ENCODE measurements around the gene WNT8A. TPM values are rescaled to one million over a fixed set of nuclear protein-coding genes. Genes with fewer than 3 reads are reported as not detected.
A peak's percentile ranks its signal among the peaks of the same experiment; 100 is the strongest.
"Not testable (repeated sequence)": the region's sequence is repeated elsewhere in the genome, so short reads cannot be mapped to it uniquely, and the experiment has no call there.

WNT8A gene, protein sequence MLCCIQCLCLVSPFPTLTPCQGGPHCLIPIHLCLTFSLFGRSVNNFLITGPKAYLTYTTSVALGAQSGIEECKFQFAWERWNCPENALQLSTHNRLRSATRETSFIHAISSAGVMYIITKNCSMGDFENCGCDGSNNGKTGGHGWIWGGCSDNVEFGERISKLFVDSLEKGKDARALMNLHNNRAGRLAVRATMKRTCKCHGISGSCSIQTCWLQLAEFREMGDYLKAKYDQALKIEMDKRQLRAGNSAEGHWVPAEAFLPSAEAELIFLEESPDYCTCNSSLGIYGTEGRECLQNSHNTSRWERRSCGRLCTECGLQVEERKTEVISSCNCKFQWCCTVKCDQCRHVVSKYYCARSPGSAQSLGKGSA
- not detected for total RNA-seq
- under 1 TPM; 0.22 to 0.30 TPM for polyA plus RNA-seq (ENCODE audit: insufficient read length in 2 of 2)
- long read RNA-seq, donor 1: 0 reads
- long read RNA-seq, donor 2: 0 reads
- long read RNA-seq, donor 3: 0 reads
- long read RNA-seq, donor 4: 0 reads

DNA sequence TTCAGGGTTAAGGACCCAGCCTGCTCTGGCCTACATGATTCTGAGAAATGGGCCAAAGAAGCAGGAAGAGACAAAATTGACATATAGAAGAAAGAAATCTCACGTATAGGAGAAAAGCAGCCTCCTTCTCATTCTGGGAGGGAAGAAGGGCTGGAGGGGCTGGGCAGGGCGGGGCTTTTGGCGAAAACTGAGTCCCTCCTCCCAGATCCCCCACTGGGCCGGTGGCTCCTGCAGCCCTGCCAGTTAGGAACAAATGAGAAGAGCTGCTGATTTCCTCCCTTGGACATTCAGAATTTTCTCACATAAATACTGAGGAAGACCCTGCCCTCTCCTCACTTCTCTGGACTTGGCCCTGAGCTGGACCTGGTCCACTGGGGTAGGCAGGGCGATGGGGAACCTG, at the start of gene WNT8A:
Gene WNT8A (plus strand): TSS at position 332 of the 400 bp plus-strand sequence. CDS start 95 bp downstream, outside the sequence.
- H3K9me3 ChIP-seq (ENCODE audit: control insufficient read depth, insufficient read depth, low read length): no peaks in the 10 kb centered on the region
- H3K36me3 ChIP-seq (ENCODE audit: control insufficient read depth, insufficient read depth, low read length): no peaks in the 10 kb centered on the region
- H3K4me3 ChIP-seq (ENCODE audit: low read depth, low read length): no peak within 1 kb of the TSS
- WGBS (ENCODE audit: insufficient coverage): 71% methylated on average over 1 of the region's 5 CpGs
- no peak for DNase-seq (ENCODE audit: low read depth in 4 of 6, low spot score in 6 of 6)
- no peaks in the 10 kb centered on the region for H3K4me1 ChIP-seq (ENCODE audit: control insufficient read depth, insufficient read depth, low read length)
- no peaks in the 10 kb centered on the region for H3K27me3 ChIP-seq (ENCODE audit: control insufficient read depth, insufficient read depth, low read length)
- H3K27ac ChIP-seq (ENCODE audit: low read depth, low read length): no peak within 1 kb of the TSS

DNA sequence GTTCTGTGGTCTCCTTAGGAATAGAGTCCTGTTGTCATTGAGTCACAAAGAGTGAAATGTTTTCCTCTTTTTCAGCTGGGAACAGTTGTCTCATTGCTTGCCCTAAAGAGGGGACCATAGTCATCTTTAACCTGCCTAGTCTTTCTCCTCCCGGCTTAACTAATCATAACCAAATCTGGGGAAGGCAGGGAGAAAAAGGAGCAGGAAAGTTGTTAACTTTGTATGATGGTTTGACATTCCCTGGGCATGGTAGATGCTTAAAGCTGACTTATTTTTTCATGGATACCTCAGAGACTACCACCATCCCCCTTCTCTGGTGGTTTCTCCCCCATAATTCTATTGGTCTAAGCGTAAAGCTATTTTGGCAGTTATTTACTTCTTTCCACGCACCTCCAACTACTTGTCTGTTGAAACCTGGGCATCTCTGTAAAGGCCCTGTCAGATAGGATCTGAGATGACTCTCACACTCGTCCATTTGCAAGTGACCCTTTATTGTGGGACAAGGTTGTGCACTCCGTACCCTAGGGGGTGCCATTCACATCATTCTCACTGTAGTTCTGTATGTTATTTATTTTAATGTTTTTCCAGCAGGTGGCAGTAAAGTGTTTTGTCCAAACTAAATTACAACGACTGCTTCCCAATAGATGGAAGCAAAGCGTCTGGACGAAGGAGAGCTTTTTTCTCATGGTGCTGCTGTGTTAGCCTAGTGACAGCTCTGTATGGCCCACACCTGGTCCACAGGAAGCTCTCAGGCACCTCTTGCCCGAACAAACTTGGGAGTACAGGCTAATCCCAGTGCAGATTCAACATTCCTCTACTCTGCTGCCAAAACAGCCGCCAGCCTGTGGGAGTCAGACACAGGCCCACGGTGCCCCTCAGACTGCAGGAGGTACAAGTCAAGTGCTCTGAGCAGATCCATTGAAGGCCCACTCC, 48.0 kb upstream of the WNT8A start:
- H3K36me3 ChIP-seq (ENCODE audit: control insufficient read depth, insufficient read depth, low read length): no peaks in the 10 kb centered on the region
- 37% methylated on average over 8 of the region's 11 CpGs for WGBS (ENCODE audit: insufficient coverage)
- no peak overlapping the region for H3K4me3 ChIP-seq (ENCODE audit: low read depth, low read length)
- peak in 5 of 6 donors; percentile 60 to 96 (median 68) for DNase-seq (ENCODE audit: low read depth in 4 of 6, low spot score in 6 of 6)
- H3K4me1 ChIP-seq (ENCODE audit: control insufficient read depth, insufficient read depth, low read length): peaks cover 9% of the 10 kb centered on the region
- H3K27me3 ChIP-seq (ENCODE audit: control insufficient read depth, insufficient read depth, low read length): no peaks in the 10 kb centered on the region
- no peaks in the 10 kb centered on the region for H3K9me3 ChIP-seq (ENCODE audit: control insufficient read depth, insufficient read depth, low read length)
- no peak overlapping the region for H3K27ac ChIP-seq (ENCODE audit: low read depth, low read length)

DNA sequence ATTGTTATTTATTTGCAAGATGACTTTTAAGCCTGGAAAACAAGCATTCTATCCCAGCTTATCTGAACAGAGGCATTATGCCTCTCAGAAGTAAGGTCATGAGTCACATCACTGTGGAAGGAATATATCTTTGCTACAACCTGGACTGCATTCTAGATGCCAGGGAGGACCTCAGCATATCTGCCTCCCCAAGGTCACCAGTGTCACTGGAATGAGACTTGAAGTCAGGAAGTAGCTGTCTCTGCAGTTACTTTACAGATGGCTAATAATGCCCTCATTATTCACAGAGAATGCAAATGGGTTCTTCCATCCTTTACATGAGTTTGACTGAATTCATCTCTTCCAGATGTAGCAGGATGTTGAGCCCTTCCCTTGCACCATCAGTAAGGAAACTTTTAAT, 46.6 kb upstream of the WNT8A start:
- no peak overlapping the region for H3K27ac ChIP-seq (ENCODE audit: low read depth, low read length)
- H3K9me3 ChIP-seq (ENCODE audit: control insufficient read depth, insufficient read depth, low read length): no peaks in the 10 kb centered on the region
- no peak overlapping the region for H3K4me3 ChIP-seq (ENCODE audit: low read depth, low read length)
- DNase-seq (ENCODE audit: low read depth in 4 of 6, low spot score in 6 of 6): no peak
- no peaks in the 10 kb centered on the region for H3K27me3 ChIP-seq (ENCODE audit: control insufficient read depth, insufficient read depth, low read length)
- no peaks in the 10 kb centered on the region for H3K36me3 ChIP-seq (ENCODE audit: control insufficient read depth, insufficient read depth, low read length)
- H3K4me1 ChIP-seq (ENCODE audit: control insufficient read depth, insufficient read depth, low read length): peaks cover 4% of the 10 kb centered on the region

DNA sequence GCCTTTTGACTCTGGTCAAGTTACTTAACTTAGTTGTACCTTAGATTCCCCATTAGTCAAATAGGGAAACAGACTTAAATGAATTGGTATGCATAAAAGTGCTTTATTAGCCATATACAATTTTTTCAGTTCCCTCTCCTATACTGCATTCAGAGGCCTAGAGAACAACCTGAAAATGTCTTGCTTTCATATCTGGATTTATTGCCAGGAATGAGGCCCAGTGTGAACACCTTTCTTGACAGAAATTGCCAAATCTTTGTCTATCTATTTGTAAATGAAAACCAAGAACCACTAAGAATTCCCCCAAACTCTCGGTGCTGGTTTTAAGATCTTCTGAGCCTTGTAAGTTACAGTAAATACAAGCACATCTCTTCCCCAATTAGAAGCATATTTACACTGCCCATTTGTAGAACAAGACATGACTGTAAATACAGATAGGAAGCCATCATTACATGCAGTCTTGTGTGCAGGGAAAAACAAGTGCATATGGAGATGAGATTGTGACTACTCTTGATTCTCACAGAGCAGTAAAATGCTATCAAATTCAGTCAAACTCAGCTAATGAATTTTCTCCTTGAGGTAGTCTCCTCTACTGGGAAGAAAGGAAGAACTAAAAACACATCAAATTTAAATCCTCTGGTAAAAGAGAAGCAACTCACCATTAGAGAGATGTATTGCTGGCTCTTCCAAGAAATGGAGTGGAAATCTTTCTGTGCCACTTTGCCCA, 45.8 kb upstream of the WNT8A start:
- Histone ChIP-seq H3K4me3 (ENCODE audit: low read depth, low read length) (no peak overlapping the region), H3K27ac (ENCODE audit: low read depth, low read length) (peak overlapping the region; percentile 42), H3K36me3 (ENCODE audit: control insufficient read depth, insufficient read depth, low read length) (no peaks in the 10 kb centered on the region), H3K27me3 (ENCODE audit: control insufficient read depth, insufficient read depth, low read length) (no peaks in the 10 kb centered on the region), H3K9me3 (ENCODE audit: control insufficient read depth, insufficient read depth, low read length) (no peaks in the 10 kb centered on the region), H3K4me1 (ENCODE audit: control insufficient read depth, insufficient read depth, low read length) (peaks cover 4% of the 10 kb centered on the region)
- 83% methylated on average over 1 of the region's 1 CpG for WGBS (ENCODE audit: insufficient coverage)
- DNase-seq (ENCODE audit: low read depth in 4 of 6, low spot score in 6 of 6): no peak

DNA sequence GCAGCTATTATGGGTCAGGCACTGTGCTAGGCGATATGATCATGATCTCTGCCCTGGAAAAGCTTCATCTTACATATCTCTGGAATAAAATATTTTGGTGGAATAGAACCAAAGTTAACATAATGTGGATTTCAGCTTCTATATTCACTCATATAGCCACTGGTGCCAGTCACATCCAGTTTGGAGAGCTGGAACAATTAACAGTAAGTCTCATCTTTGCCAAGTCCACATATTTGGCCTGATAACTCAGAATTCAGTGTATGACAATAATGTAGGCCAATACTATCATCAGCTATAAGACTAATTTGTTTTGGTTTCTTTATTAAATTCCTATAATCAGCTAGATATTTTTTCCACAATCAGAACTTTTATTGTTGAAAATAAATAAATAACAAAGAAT, 45.0 kb upstream of the WNT8A start:
- no peaks in the 10 kb centered on the region for H3K27me3 ChIP-seq (ENCODE audit: control insufficient read depth, insufficient read depth, low read length)
- H3K4me1 ChIP-seq (ENCODE audit: control insufficient read depth, insufficient read depth, low read length): peaks cover 4% of the 10 kb centered on the region
- no peak overlapping the region for H3K4me3 ChIP-seq (ENCODE audit: low read depth, low read length)
- H3K27ac ChIP-seq (ENCODE audit: low read depth, low read length): peak overlapping the region; percentile 42
- no peaks in the 10 kb centered on the region for H3K36me3 ChIP-seq (ENCODE audit: control insufficient read depth, insufficient read depth, low read length)
- no CpG with 5 or more reads among the region's 1 CpG for WGBS (ENCODE audit: insufficient coverage)
- no peaks in the 10 kb centered on the region for H3K9me3 ChIP-seq (ENCODE audit: control insufficient read depth, insufficient read depth, low read length)
- DNase-seq (ENCODE audit: low read depth in 4 of 6, low spot score in 6 of 6): no peak

DNA sequence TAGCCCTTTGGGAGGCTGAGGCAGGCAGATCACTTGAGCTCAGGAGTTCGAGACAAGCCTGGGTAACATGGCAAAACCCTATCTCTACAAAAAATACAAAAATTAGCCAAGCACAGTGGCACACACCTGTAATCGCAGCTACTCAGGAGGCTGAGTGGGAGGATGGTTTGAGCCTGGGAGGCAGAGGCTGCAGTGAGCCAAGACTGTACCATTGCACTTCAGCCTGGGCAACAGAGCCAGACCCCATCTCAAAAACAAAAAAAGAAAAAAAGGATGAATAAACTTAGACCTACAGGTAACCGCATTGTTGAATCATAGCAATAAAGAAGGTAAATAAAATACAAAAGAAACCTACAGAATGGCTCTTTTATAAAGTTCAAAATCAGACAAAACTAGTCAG, 38.5 kb upstream of the WNT8A start:
- H3K9me3 ChIP-seq (ENCODE audit: control insufficient read depth, insufficient read depth, low read length); H3K27ac ChIP-seq (ENCODE audit: low read depth, low read length); H3K27me3 ChIP-seq (ENCODE audit: control insufficient read depth, insufficient read depth, low read length); H3K4me3 ChIP-seq (ENCODE audit: low read depth, low read length); DNase-seq (ENCODE audit: low read depth in 4 of 6, low spot score in 6 of 6); H3K4me1 ChIP-seq (ENCODE audit: control insufficient read depth, insufficient read depth, low read length); H3K36me3 ChIP-seq (ENCODE audit: control insufficient read depth, insufficient read depth, low read length): not testable (repeated sequence)
- WGBS (ENCODE audit: insufficient coverage): no CpG with 5 or more reads among the region's 3 CpGs

DNA sequence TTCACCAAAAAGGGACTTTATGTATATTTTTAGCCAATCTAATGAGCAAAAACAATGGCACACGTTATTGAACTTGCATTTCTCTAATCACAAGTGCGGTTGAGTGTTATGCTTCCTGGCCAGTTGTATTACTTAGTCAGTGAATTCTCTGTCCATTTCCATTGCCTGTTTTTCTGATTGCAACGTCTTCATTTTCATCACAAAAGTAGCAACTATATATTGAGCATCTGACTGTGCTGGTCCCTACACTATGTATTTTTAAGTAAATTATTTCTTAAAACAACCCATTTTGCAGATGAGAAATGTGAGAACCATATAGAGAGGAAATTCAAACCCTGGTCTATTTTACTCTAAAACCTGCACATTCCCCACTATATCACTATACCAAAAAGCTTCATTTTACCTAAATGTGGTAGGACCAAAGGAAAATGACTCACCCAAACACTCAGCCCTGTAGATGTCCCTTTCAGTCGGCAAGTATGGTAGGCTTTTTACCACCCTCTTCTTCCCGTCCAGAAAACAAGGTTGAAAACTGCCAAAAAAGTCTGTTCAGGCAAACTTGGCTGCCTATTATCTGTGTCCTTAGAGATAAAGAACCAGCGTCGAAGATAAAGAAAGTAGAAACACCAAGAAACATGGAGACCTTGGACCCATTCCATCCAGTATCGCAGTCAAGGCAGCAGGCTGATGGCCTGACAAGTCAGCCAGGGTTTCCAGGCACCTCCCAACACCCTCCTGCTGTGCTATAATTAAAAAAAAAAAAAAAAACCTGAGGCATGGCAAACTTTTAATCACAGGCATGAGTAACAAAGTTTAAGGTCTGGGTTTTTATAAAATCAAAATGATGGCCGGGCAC, 32.2 kb upstream of the WNT8A start:
- H3K27ac ChIP-seq (ENCODE audit: low read depth, low read length): no peak overlapping the region

DNA sequence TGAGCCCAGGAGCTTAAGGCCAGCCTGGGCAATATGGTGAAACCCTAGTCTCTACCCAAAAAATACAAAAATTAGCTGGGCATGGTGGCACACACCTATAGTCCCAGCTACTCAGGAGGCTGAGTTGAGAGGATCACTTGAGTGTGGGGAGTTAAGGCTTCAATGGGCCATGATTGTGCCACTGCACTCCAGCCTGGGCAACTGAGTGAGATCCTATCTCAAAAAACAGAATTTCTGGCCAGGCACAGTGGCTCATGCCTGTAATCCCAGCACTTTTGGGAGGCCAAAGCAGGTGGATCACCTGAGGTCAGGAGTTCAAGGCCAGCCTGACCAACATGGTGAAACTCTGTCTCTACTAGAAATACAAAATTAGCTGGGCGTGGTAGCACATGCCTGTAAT, 31.1 kb upstream of the WNT8A start:
- not testable (repeated sequence) for H3K27me3 ChIP-seq (ENCODE audit: control insufficient read depth, insufficient read depth, low read length); H3K9me3 ChIP-seq (ENCODE audit: control insufficient read depth, insufficient read depth, low read length); H3K27ac ChIP-seq (ENCODE audit: low read depth, low read length); H3K4me3 ChIP-seq (ENCODE audit: low read depth, low read length); DNase-seq (ENCODE audit: low read depth in 4 of 6, low spot score in 6 of 6); H3K4me1 ChIP-seq (ENCODE audit: control insufficient read depth, insufficient read depth, low read length); H3K36me3 ChIP-seq (ENCODE audit: control insufficient read depth, insufficient read depth, low read length)
- WGBS (ENCODE audit: insufficient coverage): 100% methylated on average over 1 of the region's 1 CpG

More for the DNA sequence above, 32.2 kb upstream of the WNT8A start:
- Histone ChIP-seq H3K9me3 (ENCODE audit: control insufficient read depth, insufficient read depth, low read length) (no peaks in the 10 kb centered on the region), H3K4me3 (ENCODE audit: low read depth, low read length) (no peak overlapping the region), H3K4me1 (ENCODE audit: control insufficient read depth, insufficient read depth, low read length) (peaks cover 4% of the 10 kb centered on the region), H3K36me3 (ENCODE audit: control insufficient read depth, insufficient read depth, low read length) (no peaks in the 10 kb centered on the region), H3K27me3 (ENCODE audit: control insufficient read depth, insufficient read depth, low read length) (no peaks in the 10 kb centered on the region)
- DNase-seq (ENCODE audit: low read depth in 4 of 6, low spot score in 6 of 6): no peak
- WGBS (ENCODE audit: insufficient coverage): 63% methylated on average over 3 of the region's 9 CpGs

Data from spinal cord (tissue), 10 donors.